H1 (cell line): Measurements from ENCODE around the gene DIO3.

Experiments used
- CTCF ChIP-seq, 3 experiments: IDR thresholded peaks; 1 replicate in 2 of 3; 2 replicates in 1 of 3; pipeline versions ENCODE4 v1.5.1 to v1.6.1; 2011; ENCODE audit warnings: low read length in 3 of 3, mild to moderate bottlenecking in 3 of 3, inconsistent platforms in 2 of 3, low read depth in 1 of 3, moderate library complexity in 1 of 3; ENCODE audit not compliant: insufficient read depth in 1 of 3; ENCODE audit errors: control extremely low read depth in 1 of 3
- EGR1 ChIP-seq: IDR thresholded peaks from 2 replicates; pipeline ENCODE4 v1.6.1; 2011; ENCODE audit warnings: low read depth, low read length, borderline replicate concordance
- TAF1 ChIP-seq: IDR thresholded peaks from 2 replicates; pipeline ENCODE4 v1.6.1; 2011; ENCODE audit warnings: mild to moderate bottlenecking, low read depth, low read length
- TF ChIP-seq, protein P1 (sequence below): IDR thresholded peaks from 2 replicates; pipeline ENCODE4 v1.6.1; 2012; ENCODE audit warnings: low read length, inconsistent platforms

GRCh38 chr14:101551729-101552595 lies 9.3 kb upstream of the DIO3 start:
- TF ChIP-seq EGR1 (no peak), CTCF (IDR thresholded peaks at IDR 0.05; ENCODE audit: control extremely low read depth in 1 of 3, insufficient read depth in 1 of 3, low read depth in 1 of 3, low read length in 3 of 3) (no peak), TAF1 (no peak)
- TF ChIP-seq, protein P1, sequence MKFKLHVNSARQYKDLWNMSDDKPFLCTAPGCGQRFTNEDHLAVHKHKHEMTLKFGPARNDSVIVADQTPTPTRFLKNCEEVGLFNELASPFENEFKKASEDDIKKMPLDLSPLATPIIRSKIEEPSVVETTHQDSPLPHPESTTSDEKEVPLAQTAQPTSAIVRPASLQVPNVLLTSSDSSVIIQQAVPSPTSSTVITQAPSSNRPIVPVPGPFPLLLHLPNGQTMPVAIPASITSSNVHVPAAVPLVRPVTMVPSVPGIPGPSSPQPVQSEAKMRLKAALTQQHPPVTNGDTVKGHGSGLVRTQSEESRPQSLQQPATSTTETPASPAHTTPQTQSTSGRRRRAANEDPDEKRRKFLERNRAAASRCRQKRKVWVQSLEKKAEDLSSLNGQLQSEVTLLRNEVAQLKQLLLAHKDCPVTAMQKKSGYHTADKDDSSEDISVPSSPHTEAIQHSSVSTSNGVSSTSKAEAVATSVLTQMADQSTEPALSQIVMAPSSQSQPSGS: no peak
